ENCODE measurements around the gene FOXC1.

DNA sequence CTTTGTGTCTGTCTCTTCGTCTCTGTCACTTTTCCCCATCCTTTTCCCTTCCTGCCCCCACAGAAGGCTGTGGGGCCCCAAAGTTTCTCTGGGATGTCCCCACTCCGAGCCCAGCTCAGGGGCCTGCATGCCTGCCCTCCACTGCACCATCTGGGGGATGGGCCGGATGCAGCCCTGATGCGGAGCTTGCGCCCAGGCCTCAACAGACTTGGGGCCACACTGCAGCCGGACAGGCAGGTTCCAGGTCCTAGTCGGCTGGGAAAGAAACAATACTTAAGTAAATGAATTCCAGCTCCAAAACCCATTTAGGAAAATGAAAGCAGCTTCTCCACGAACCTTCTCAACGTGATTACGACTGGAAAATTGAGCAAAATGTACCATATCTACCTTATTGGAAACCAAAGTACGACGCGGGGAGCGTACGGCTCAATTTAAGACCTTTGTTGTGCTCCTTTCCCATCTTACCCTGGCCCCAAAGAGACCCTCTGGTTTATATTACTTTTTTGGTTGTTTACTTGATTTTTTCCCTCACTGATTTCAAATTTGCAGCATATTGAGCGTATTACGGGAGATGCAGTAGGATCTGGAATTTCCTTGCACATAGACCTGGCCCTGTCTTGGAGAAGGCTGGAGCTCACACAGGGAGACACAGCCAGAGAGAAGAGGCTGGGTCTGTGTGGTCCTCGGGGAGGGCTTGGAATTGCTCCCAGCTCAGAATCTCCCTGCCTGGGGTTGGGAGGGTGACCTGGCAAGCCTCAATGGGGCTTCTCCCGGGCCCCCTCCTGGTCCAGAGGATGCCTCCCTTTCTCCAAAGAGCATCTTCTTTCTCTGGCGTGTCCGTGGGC lies 8.0 kb downstream of the FOXC1 start:
- TF ChIP-seq, protein P1, sequence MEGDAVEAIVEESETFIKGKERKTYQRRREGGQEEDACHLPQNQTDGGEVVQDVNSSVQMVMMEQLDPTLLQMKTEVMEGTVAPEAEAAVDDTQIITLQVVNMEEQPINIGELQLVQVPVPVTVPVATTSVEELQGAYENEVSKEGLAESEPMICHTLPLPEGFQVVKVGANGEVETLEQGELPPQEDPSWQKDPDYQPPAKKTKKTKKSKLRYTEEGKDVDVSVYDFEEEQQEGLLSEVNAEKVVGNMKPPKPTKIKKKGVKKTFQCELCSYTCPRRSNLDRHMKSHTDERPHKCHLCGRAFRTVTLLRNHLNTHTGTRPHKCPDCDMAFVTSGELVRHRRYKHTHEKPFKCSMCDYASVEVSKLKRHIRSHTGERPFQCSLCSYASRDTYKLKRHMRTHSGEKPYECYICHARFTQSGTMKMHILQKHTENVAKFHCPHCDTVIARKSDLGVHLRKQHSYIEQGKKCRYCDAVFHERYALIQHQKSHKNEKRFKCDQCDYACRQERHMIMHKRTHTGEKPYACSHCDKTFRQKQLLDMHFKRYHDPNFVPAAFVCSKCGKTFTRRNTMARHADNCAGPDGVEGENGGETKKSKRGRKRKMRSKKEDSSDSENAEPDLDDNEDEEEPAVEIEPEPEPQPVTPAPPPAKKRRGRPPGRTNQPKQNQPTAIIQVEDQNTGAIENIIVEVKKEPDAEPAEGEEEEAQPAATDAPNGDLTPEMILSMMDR (IDR thresholded peaks at IDR 0.05; ENCODE audit: low read depth, low read length) = no peak
- TF ChIP-seq, protein P2, sequence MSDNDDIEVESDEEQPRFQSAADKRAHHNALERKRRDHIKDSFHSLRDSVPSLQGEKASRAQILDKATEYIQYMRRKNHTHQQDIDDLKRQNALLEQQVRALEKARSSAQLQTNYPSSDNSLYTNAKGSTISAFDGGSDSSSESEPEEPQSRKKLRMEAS (IDR thresholded peaks at IDR 0.05; ENCODE audit: low read depth, low read length) = no peak
- TF ChIP-seq POLR2A (IDR thresholded peaks at IDR 0.05; ENCODE audit: extremely low read depth, insufficient read length) (no peak), MYC (IDR thresholded peaks at IDR 0.05; ENCODE audit: low read depth, low read length) (no peak)

Measured in NB4 (cell line).